Measurements from ENCODE around the gene FILIP1L.

The FILIP1L gene

GRCh38 chr3:99966662-99967416, 147.5 kb downstream of the FILIP1L start:
- DNase-seq, result no peak

- no peak for DNase-seq
These were observed 148.5 kb downstream of the FILIP1L start for GRCh38 chr3:99965681-99966408.

- no peak for DNase-seq
These were observed 149.2 kb downstream of the FILIP1L start for GRCh38 chr3:99965077-99965476.

GRCh38 chr3:99962703-99963102, 151.6 kb downstream of the FILIP1L start:
- DNase-seq, result no peak

GRCh38 chr3:99961756-99962515, 152.4 kb downstream of the FILIP1L start:
- no peak for DNase-seq

GRCh38 chr3:99960941-99961340, 153.4 kb downstream of the FILIP1L start:
- no peak for DNase-seq

GRCh38 chr3:99960123-99960878, 154.0 kb downstream of the FILIP1L start:
- DNase-seq, result no peak

GRCh38 chr3:99958222-99958912, 155.9 kb downstream of the FILIP1L start:
- no peak for DNase-seq

- no peak for DNase-seq
These were observed 157.0 kb downstream of the FILIP1L start for GRCh38 chr3:99957151-99957796.

- no peak for DNase-seq
These were observed 158.3 kb downstream of the FILIP1L start for GRCh38 chr3:99955773-99956562.

- DNase-seq, result no peak
These were observed 159.2 kb downstream of the FILIP1L start for GRCh38 chr3:99954914-99955644.

- DNase-seq, result no peak
These were observed 160.7 kb downstream of the FILIP1L start for GRCh38 chr3:99953596-99953995.

- no peak for DNase-seq
These were observed 162.0 kb downstream of the FILIP1L start for GRCh38 chr3:99952306-99952705.

- no peak for DNase-seq
These were observed 162.6 kb downstream of the FILIP1L start for GRCh38 chr3:99951701-99952100.

GRCh38 chr3:99950921-99951320, 163.4 kb downstream of the FILIP1L start:
- DNase-seq, result no peak

- no peak for DNase-seq
These were observed 164.2 kb downstream of the FILIP1L start for GRCh38 chr3:99949956-99950670.

GRCh38 chr3:99948467-99949089, 165.7 kb downstream of the FILIP1L start:
- no peak for DNase-seq

- no peak for DNase-seq
These were observed 166.9 kb downstream of the FILIP1L start for GRCh38 chr3:99947356-99947755.

Measured in NCI-H510A (cell line).